Endothelial cell of umbilical vein (primary cell): ENCODE results near the gene GPR34.

Source experiments
- EZH2 ChIP-seq: IDR thresholded peaks from 2 replicates; pipeline ENCODE4 v1.6.1; 2012; ENCODE audit warnings: borderline replicate concordance, low read depth, mild to moderate bottlenecking, moderate library complexity, low read length, inconsistent platforms; ENCODE audit not compliant: severe bottlenecking
- FOS ChIP-seq: IDR thresholded peaks from 2 replicates; pipeline ENCODE4 v1.6.1; 2011; ENCODE audit warnings: mild to moderate bottlenecking, low read length, moderate library complexity, borderline replicate concordance; ENCODE audit not compliant: insufficient read depth
- GATA2 ChIP-seq: IDR thresholded peaks from 2 replicates; pipeline ENCODE4 v1.7.0; 2011; ENCODE audit warnings: low read depth, mild to moderate bottlenecking, moderate library complexity, mixed read lengths, low read length; ENCODE audit not compliant: insufficient read length, insufficient read depth
- JUN ChIP-seq: IDR thresholded peaks from 2 replicates; pipeline ENCODE4 v1.6.1; 2011; ENCODE audit warnings: borderline replicate concordance, low read depth; ENCODE audit not compliant: insufficient read length, insufficient read depth
- MYC ChIP-seq: IDR thresholded peaks from one replicate; pipeline ENCODE4 v1.6.1; 2011; ENCODE audit warnings: mild to moderate bottlenecking, low read depth, low read length
- POLR2A ChIP-seq: IDR thresholded peaks from 2 replicates; pipeline ENCODE4 v1.6.1; 2012; ENCODE audit warnings: low read depth, mild to moderate bottlenecking, control low read depth, low read length
- POLR2AphosphoS5 ChIP-seq: IDR thresholded peaks from 2 replicates; pipeline ENCODE4 v1.6.1; 2012; ENCODE audit warnings: low read depth, mild to moderate bottlenecking, control low read depth, low read length, moderate library complexity; ENCODE audit not compliant: insufficient read depth
- TF ChIP-seq, protein P1 (sequence below), 2 donors: IDR thresholded peaks; 1 replicate in 1 of 2; 2 replicates in 1 of 2; pipeline ENCODE4 v1.5.1; 2011; ENCODE audit warnings: low read length in 2 of 2, mild to moderate bottlenecking in 2 of 2, moderate library complexity in 2 of 2, control low read depth in 1 of 2, inconsistent platforms in 1 of 2, low read depth in 1 of 2; ENCODE audit not compliant: insufficient read depth in 1 of 2; ENCODE audit errors: extremely low read depth in 1 of 2
- TF ChIP-seq, protein P2 (sequence below): IDR thresholded peaks from 2 replicates; pipeline ENCODE4 v1.6.1; 2011; ENCODE audit not compliant: insufficient read depth, insufficient read length

DNA sequence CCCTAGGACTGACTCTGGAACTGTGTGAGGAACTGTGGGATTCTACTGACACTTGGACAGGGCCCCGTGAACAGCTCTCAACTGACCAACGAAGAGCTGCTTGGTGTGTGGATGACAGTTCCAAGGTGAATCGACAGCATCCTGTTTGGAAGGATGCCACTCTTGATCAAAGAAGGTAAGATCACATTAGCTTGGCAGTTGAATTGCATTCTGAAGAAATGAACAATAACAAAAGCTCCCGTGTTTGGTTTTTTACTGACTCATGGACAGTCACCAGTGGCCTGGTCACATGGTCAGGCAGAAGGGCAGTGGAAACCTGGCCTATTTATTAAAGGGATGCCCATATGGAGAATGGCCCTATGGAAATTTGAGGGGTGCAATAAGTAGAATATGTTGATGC lies 33.1 kb upstream of the GPR34 start:
- TF ChIP-seq GATA2 (no peak), POLR2AphosphoS5 (no peak), POLR2A (no peak), EZH2 (no peak), FOS (no peak), MYC (no peak), JUN (no peak)
- TF ChIP-seq, protein P1, sequence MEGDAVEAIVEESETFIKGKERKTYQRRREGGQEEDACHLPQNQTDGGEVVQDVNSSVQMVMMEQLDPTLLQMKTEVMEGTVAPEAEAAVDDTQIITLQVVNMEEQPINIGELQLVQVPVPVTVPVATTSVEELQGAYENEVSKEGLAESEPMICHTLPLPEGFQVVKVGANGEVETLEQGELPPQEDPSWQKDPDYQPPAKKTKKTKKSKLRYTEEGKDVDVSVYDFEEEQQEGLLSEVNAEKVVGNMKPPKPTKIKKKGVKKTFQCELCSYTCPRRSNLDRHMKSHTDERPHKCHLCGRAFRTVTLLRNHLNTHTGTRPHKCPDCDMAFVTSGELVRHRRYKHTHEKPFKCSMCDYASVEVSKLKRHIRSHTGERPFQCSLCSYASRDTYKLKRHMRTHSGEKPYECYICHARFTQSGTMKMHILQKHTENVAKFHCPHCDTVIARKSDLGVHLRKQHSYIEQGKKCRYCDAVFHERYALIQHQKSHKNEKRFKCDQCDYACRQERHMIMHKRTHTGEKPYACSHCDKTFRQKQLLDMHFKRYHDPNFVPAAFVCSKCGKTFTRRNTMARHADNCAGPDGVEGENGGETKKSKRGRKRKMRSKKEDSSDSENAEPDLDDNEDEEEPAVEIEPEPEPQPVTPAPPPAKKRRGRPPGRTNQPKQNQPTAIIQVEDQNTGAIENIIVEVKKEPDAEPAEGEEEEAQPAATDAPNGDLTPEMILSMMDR (IDR thresholded peaks at IDR 0.05; ENCODE audit: extremely low read depth in 1 of 2, insufficient read depth in 1 of 2, low read depth in 1 of 2, low read length in 2 of 2) = no peak
- TF ChIP-seq, protein P2, sequence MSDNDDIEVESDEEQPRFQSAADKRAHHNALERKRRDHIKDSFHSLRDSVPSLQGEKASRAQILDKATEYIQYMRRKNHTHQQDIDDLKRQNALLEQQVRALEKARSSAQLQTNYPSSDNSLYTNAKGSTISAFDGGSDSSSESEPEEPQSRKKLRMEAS = no peak
